Mononuclear cell (primary cell): ENCODE data around the gene RUVBL2. TPM values are rescaled to one million over a fixed set of nuclear protein-coding genes. Genes with fewer than 3 reads are reported as not detected.

Experiments used
- H3K27me3 ChIP-seq: 2 replicates; pipeline ENCODE4 v1.6.0; 2011; ENCODE audit warnings: low read length, control low read depth; ENCODE audit not compliant: insufficient read depth
- H3K4me1 ChIP-seq: 2 replicates; pipeline ENCODE4 v1.5.1; 2011; ENCODE audit warnings: mild to moderate bottlenecking, low read length, control low read depth; ENCODE audit not compliant: insufficient read depth
- H3K4me3 ChIP-seq: 2 replicates; pipeline ENCODE4 v1.5.1; 2011; ENCODE audit warnings: mild to moderate bottlenecking, low read length, moderate library complexity
- H3K9me3 ChIP-seq: 2 replicates; pipeline ENCODE4 v1.5.1; 2011; ENCODE audit warnings: low read depth, mild to moderate bottlenecking, control low read depth, low read length
- total RNA-seq: library from RNA; depleted of rRNA; stranded (reverse); fragments of >200 nt; gene quantifications from one replicate; pipeline ENCODE4 v1.2.3, GENCODE V29; 2012

Gene RUVBL2
- total RNA-seq, 1 donor = 19.9 TPM

GRCh38 chr19:48991873-48992580 lies 1.7 kb upstream of the RUVBL2 start:
- Histone ChIP-seq H3K4me3 (peak overlapping the region; percentile 90), H3K9me3 (no peaks in the 10 kb centered on the region), H3K27me3 (no peaks in the 10 kb centered on the region), H3K4me1 (peaks cover 32% of the 10 kb centered on the region)

GRCh38 chr19:48992581-48993174 lies 1.0 kb upstream of the RUVBL2 start:
- Histone ChIP-seq H3K4me3 (peak overlapping the region; percentile 90), H3K9me3 (no peaks in the 10 kb centered on the region), H3K4me1 (peaks cover 32% of the 10 kb centered on the region), H3K27me3 (no peaks in the 10 kb centered on the region)

DNA sequence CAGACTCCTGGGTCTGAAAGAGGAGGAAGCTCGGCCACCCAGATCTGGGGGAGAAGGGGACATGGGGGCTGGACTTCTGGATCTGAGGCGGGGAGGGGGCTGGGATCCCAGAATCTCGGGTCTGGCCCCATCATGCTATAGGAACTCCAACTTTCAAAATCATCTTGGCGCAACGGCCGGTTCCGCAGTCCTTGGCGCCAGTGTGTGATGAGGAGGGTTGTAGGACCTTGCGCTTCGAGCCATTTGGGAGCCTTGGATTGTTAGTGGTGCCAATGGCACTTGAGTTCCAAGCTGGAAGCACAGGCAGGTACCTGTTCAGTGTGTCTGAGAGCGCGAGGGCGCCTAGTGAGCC lies 324 bp downstream of the RUVBL2 start:
- no peaks in the 10 kb centered on the region for H3K9me3 ChIP-seq
- peak overlapping the region; percentile 90 for H3K4me3 ChIP-seq
- H3K27me3 ChIP-seq = no peaks in the 10 kb centered on the region
- peaks cover 32% of the 10 kb centered on the region for H3K4me1 ChIP-seq

- H3K9me3 ChIP-seq = no peaks in the 10 kb centered on the region
- no peaks in the 10 kb centered on the region for H3K27me3 ChIP-seq
Measured at GRCh38 chr19:48997972-48998371, 4.3 kb downstream of the RUVBL2 start.

GRCh38 chr19:48999481-49000325 lies 6.0 kb downstream of the RUVBL2 start:
- Histone ChIP-seq H3K27me3 (no peaks in the 10 kb centered on the region), H3K9me3 (no peaks in the 10 kb centered on the region), H3K4me1 (peaks cover 5% of the 10 kb centered on the region), H3K4me3 (no peak overlapping the region)

More at GRCh38 chr19:48997972-48998371, 4.3 kb downstream of the RUVBL2 start:
- peaks cover 13% of the 10 kb centered on the region for H3K4me1 ChIP-seq
- H3K4me3 ChIP-seq = no peak overlapping the region

DNA sequence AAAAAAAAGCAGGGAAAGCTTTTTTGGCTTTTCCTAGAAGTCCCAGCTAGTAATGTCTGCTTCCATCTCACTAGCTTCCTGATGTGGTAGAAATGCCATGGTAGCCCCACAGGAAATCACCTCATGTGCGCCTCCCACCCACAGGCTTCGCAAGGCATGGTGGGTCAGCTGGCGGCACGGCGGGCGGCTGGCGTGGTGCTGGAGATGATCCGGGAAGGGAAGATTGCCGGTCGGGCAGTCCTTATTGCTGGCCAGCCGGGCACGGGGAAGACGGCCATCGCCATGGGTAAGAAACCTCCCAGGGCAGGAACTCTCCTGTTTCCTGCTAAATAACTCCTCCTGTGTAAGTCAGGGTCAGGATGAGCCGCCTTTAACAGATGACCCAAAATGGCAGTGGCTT lies 10.4 kb downstream of the RUVBL2 start:
- H3K4me3 ChIP-seq = no peak overlapping the region

DNA sequence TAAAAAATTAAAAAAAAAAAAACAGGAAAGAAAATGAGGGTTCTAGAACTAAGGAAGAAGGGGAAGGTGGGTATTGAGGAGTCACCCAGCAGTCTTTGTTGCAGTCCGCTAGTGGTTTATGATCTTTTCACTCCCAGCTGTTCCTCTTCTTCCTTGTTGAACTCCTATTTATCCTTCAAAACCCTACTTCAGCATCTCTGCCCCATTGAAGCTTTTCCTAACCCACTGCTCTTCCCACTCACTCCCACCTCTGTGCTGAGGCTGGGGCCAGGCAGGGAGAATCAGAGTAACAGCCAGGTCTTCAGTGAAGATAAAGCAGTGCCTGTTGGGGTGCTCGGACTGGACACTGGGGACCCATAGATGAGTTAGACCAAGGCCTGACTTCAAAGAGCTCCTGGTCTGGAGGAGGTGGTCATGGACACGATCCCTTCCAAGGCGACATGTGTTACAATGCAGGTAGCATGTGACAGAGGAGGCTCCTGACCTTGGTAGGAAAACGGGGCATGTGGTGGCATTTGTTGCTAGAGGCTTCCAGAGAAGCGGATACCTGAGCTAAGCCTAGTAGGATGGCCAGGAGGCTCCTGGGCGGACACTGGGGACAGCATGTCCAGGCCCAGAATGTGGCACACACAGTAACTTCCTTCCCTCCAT lies 11.4 kb downstream of the RUVBL2 start:
- Histone ChIP-seq H3K4me3 (no peak overlapping the region), H3K9me3 (no peaks in the 10 kb centered on the region), H3K4me1 (no peaks in the 10 kb centered on the region), H3K27me3 (no peaks in the 10 kb centered on the region)

More for the DNA sequence above, 10.4 kb downstream of the RUVBL2 start:
- Histone ChIP-seq H3K4me1 (no peaks in the 10 kb centered on the region), H3K27me3 (no peaks in the 10 kb centered on the region), H3K9me3 (no peaks in the 10 kb centered on the region)

DNA sequence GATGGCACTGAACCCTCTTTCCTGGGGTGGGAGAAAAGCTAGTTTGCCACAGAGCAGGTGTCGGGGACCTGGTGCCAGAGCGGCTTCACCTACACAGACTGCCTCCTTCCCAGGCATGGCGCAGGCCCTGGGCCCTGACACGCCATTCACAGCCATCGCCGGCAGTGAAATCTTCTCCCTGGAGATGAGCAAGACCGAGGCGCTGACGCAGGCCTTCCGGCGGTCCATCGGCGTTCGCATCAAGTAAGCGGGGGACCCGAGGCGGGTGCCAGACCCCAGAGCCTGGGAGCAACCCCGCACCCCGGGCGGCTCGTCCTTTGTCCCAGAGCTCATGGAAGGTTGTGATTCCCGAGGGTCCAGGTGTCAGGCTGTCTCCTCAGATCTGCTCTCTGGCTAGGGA lies 13.2 kb downstream of the RUVBL2 start:
- no peak overlapping the region for H3K4me3 ChIP-seq
- H3K4me1 ChIP-seq = no peaks in the 10 kb centered on the region
- no peaks in the 10 kb centered on the region for H3K9me3 ChIP-seq
- H3K27me3 ChIP-seq = no peaks in the 10 kb centered on the region

- Histone ChIP-seq H3K4me3 (no peak overlapping the region), H3K27me3 (no peaks in the 10 kb centered on the region), H3K9me3 (no peaks in the 10 kb centered on the region), H3K4me1 (no peaks in the 10 kb centered on the region)
Measured at GRCh38 chr19:49009828-49010227, 16.1 kb downstream of the RUVBL2 start.

DNA sequence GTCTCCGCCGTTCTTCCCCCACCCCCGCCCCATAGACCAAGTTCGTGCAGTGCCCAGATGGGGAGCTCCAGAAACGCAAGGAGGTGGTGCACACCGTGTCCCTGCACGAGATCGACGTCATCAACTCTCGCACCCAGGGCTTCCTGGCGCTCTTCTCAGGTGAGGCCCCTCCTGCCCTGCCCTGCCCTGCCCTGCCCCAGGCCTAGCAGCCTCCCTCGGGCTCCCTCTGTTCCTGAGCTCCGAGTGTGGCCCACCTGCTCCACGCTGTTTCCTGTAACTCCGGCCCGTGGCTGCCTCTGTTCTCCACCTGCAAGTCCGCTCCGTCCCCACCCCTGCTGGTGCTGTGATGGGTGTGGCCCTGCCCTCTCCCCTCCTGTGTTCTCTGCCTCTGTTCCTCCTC lies 16.8 kb downstream of the RUVBL2 start:
- no peaks in the 10 kb centered on the region for H3K27me3 ChIP-seq
- no peak overlapping the region for H3K4me3 ChIP-seq
- no peaks in the 10 kb centered on the region for H3K9me3 ChIP-seq
- H3K4me1 ChIP-seq = no peaks in the 10 kb centered on the region

- Histone ChIP-seq H3K27me3 (no peaks in the 10 kb centered on the region), H3K4me1 (no peaks in the 10 kb centered on the region), H3K4me3 (no peak overlapping the region), H3K9me3 (no peaks in the 10 kb centered on the region)
Measured at GRCh38 chr19:49011194-49011593, 17.5 kb downstream of the RUVBL2 start.

DNA sequence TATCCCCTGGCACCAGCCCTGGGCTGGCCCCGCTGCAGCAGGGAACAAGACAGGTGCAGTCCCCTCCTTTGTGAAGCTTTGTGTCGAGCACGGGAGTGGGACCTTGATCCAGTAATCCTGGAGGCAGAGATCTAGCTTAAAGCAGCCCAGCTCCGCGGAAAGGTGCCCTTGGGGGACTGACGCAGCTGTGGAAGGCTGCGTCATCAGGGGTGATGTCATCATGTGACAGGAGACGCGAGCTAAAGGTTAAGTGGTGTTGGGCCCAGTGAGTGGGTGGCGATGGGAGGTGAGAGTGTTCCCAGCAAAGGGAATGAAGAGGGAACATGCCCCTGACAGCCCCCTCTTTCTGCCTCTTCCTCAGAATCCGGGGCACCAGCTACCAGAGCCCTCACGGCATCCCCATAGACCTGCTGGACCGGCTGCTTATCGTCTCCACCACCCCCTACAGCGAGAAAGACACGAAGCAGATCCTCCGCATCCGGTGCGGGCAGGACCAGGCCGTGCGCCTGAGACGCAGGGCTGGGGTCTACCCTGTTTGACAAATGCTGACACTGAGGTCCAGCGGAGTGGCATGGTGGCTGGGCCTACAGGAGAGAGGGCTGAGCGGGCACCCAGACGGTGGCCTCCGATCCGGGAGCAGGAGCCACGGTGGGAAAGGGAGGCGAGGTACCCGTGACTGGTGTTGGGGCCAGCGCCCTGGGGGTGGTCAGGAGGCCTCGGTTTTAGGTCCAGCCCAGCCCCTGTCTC lies 20.6 kb downstream of the RUVBL2 start:
- Histone ChIP-seq H3K4me3 (no peak overlapping the region), H3K27me3 (peaks cover 7% of the 10 kb centered on the region), H3K4me1 (peaks cover 19% of the 10 kb centered on the region), H3K9me3 (no peaks in the 10 kb centered on the region)

DNA sequence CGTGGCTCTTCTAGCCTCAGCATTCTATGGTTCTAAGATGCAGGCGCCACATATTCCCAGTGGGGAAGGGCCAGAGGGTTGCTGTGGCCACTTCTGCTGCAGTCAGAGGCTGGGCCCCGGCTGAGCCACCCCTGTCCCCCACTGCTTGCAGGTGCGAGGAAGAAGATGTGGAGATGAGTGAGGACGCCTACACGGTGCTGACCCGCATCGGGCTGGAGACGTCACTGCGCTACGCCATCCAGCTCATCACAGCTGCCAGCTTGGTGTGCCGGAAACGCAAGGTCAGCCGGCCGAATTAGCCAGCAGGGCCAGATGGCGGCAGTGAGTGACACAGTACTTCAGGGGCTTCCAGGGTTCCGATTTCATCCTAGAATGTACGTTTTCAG lies 21.2 kb downstream of the RUVBL2 start:
- Histone ChIP-seq H3K9me3 (no peaks in the 10 kb centered on the region), H3K27me3 (peaks cover 11% of the 10 kb centered on the region), H3K4me1 (peaks cover 22% of the 10 kb centered on the region)

DNA sequence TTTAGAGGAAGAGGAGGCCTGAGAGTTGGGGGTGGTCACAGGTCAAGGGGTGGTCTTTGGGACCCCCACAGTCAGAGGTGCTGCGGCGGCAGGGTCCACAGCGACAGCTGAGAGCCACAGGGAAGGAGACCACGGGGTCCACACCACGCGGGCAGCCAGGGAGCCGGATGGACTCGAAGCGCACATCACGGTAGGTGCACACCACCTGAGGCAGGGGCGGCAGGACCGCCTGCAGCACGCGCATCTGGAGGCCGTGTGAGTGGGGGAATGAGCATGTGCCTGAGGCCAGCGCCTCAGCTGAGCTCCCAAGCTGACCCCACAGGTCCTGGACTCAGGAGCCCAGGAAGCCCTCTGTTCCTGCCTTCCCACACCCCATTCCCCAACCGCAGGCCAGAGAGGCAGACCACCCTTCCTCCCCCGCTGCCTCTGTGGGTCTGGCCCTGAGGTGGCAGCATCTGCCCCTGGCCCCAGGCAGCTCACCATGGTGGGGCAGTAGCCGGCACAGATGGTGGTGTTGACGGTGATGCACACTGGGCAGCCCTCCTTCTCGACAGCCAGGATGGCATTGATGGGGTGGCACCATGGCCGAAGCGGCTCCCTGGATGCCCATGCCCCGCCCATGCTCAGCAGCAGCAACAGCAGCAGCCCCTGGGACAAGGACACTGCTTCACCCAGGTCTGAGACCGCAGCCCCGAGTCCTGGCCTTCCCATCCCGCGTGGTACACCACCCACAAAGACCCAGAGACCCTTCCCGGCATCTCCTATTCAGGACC lies 22.6 kb downstream of the RUVBL2 start:
- H3K27me3 ChIP-seq = peaks cover 14% of the 10 kb centered on the region
- H3K4me1 ChIP-seq = peaks cover 22% of the 10 kb centered on the region
- no peak overlapping the region for H3K4me3 ChIP-seq
- H3K9me3 ChIP-seq = no peaks in the 10 kb centered on the region

More for the DNA sequence above, 21.2 kb downstream of the RUVBL2 start:
- H3K4me3 ChIP-seq = no peak overlapping the region
